ENCODE data around the gene TGIF1.

GRCh38 chr18:3424280-3424890 lies 25.6 kb upstream of the TGIF1 start:
- TF ChIP-seq SIN3A (IDR thresholded peaks at IDR 0.05; ENCODE audit: low read depth), result no peak
- no peak for TF ChIP-seq ZFX (IDR thresholded peaks at IDR 0.05)
- no peak for TF ChIP-seq SP1 (IDR thresholded peaks at IDR 0.05; ENCODE audit: low read depth)
- no peak for TF ChIP-seq POLR2A (IDR thresholded peaks at IDR 0.05; ENCODE audit: borderline replicate concordance, extremely low read depth, insufficient read depth, insufficient read length)
- no peak for TF ChIP-seq CTCF (IDR thresholded peaks at IDR 0.05 in 2 of 3, conservative IDR thresholded peaks at IDR 0.05 in 1 of 3; ENCODE audit: borderline replicate concordance in 1 of 3, insufficient read depth in 1 of 3, low read depth in 2 of 3, low read length in 2 of 3)
- no peak for TF ChIP-seq ELF1 (IDR thresholded peaks at IDR 0.05; ENCODE audit: borderline replicate concordance, low read depth)
- no peak for TF ChIP-seq MAX (IDR thresholded peaks at IDR 0.05)
- no peak for TF ChIP-seq EZH2 (IDR thresholded peaks at IDR 0.05)
- no peak for TF ChIP-seq POLR2AphosphoS5 (IDR thresholded peaks at IDR 0.05; ENCODE audit: low read depth, low read length)
- TF ChIP-seq JUND (IDR thresholded peaks at IDR 0.05), result no peak

Measured in HCT116 (cell line).